ENCODE results near the gene OSBPL6. TPM values are rescaled to one million over a fixed set of nuclear protein-coding genes. Genes with fewer than 3 reads are reported as not detected.

Gene OSBPL6
- total RNA-seq, 1 donor from 2014 or later = 14.0 TPM

DNA sequence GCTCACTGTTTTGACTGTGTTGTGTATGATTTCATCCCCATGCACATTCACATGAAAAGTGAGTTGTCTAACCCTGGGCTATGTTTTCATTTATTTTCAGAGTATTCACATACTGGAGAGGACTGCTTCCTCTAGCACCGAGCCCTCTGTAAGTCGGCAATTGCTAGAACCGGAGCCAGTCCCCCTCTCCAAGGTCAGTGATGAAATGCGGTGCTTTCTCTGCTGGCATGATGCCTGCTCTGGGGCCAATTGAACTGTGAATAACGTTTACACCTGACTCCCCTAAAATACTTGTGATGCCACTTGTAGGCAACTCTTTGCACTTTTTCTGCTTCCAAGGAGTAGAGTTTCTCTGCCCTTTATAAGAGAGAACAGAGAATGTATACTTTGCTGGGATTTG, 129.8 kb downstream of the OSBPL6 start:
- H3K27me3 ChIP-seq = no peaks in the 10 kb centered on the region
- Mint-ChIP-seq H3K27me3 (ENCODE audit: insufficient read depth, low read depth) (peaks cover 4% of the 10 kb centered on the region), H3K4me3 (no peak overlapping the region), H3K36me3 (no peaks in the 10 kb centered on the region), H3K9me3 (no peaks in the 10 kb centered on the region), H3K4me1 (no peaks in the 10 kb centered on the region), H3K27ac (no peak overlapping the region)
- H3K4me1 ChIP-seq = no peaks in the 10 kb centered on the region
- no peak overlapping the region for H3K4me2 ChIP-seq
- no peaks in the 10 kb centered on the region for H4K20me1 ChIP-seq (ENCODE audit: low read depth)
- H3K27ac ChIP-seq = no peak overlapping the region
- TF ChIP-seq EZH2 (IDR thresholded peaks at IDR 0.05) (no peak), EZH2phosphoT487 (IDR thresholded peaks at IDR 0.05) (no peak)
- TF ChIP-seq, protein P1, sequence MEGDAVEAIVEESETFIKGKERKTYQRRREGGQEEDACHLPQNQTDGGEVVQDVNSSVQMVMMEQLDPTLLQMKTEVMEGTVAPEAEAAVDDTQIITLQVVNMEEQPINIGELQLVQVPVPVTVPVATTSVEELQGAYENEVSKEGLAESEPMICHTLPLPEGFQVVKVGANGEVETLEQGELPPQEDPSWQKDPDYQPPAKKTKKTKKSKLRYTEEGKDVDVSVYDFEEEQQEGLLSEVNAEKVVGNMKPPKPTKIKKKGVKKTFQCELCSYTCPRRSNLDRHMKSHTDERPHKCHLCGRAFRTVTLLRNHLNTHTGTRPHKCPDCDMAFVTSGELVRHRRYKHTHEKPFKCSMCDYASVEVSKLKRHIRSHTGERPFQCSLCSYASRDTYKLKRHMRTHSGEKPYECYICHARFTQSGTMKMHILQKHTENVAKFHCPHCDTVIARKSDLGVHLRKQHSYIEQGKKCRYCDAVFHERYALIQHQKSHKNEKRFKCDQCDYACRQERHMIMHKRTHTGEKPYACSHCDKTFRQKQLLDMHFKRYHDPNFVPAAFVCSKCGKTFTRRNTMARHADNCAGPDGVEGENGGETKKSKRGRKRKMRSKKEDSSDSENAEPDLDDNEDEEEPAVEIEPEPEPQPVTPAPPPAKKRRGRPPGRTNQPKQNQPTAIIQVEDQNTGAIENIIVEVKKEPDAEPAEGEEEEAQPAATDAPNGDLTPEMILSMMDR (IDR thresholded peaks at IDR 0.05) = no peak
- no peak overlapping the region for H3K4me3 ChIP-seq
- no peaks in the 10 kb centered on the region for H3K36me3 ChIP-seq
- no peak for DNase-seq (ENCODE audit: low spot score)
- no peaks in the 10 kb centered on the region for H3K9me3 ChIP-seq (ENCODE audit: low read depth)
- no peak overlapping the region for H3K9ac ChIP-seq
- no peaks in the 10 kb centered on the region for H3F3A ChIP-seq (ENCODE audit: low read depth)
- H2AFZ ChIP-seq (replicated peaks) = no peak overlapping the region
- no peaks in the 10 kb centered on the region for H3K79me2 ChIP-seq (ENCODE audit: low read depth)

DNA sequence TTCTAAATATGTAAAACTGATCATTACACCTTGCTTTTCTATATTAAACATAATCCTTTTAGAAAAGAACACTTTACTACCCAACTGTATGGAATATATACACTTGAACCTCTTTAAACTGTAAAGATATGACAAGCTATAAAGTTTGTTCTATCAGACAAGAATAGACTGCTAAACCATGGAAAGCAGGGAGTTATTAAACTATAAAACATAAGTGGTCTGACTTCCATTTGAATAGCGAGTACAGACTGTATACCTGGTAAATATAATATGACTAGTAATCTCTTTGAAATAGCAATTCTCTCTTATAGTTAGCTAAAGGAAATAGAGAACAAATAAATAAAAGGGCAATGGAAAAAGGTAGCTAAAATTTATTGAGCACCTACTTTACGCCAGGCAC, 131.0 kb downstream of the OSBPL6 start:
- DNase-seq (ENCODE audit: low spot score) = no peak
- Mint-ChIP-seq H3K27ac (no peak overlapping the region), H3K9me3 (no peaks in the 10 kb centered on the region), H3K4me3 (no peak overlapping the region), H3K36me3 (no peaks in the 10 kb centered on the region), H3K27me3 (ENCODE audit: insufficient read depth, low read depth) (peaks cover 4% of the 10 kb centered on the region), H3K4me1 (no peaks in the 10 kb centered on the region)
- H3F3A ChIP-seq (ENCODE audit: low read depth) = no peaks in the 10 kb centered on the region
- H3K4me2 ChIP-seq = no peak overlapping the region
- H3K79me2 ChIP-seq (ENCODE audit: low read depth) = no peaks in the 10 kb centered on the region
- H3K9ac ChIP-seq = no peak overlapping the region
- no peaks in the 10 kb centered on the region for H3K4me1 ChIP-seq
- no peaks in the 10 kb centered on the region for H3K36me3 ChIP-seq
- no peak overlapping the region for H3K4me3 ChIP-seq
- no peaks in the 10 kb centered on the region for H3K27me3 ChIP-seq
- no peaks in the 10 kb centered on the region for H4K20me1 ChIP-seq (ENCODE audit: low read depth)
- TF ChIP-seq EZH2 (IDR thresholded peaks at IDR 0.05) (no peak), EZH2phosphoT487 (IDR thresholded peaks at IDR 0.05) (no peak)
- TF ChIP-seq, protein P1 (IDR thresholded peaks at IDR 0.05) = no peak
- H2AFZ ChIP-seq (replicated peaks) = no peak overlapping the region
- H3K27ac ChIP-seq = no peak overlapping the region
- H3K9me3 ChIP-seq (ENCODE audit: low read depth) = no peaks in the 10 kb centered on the region

DNA sequence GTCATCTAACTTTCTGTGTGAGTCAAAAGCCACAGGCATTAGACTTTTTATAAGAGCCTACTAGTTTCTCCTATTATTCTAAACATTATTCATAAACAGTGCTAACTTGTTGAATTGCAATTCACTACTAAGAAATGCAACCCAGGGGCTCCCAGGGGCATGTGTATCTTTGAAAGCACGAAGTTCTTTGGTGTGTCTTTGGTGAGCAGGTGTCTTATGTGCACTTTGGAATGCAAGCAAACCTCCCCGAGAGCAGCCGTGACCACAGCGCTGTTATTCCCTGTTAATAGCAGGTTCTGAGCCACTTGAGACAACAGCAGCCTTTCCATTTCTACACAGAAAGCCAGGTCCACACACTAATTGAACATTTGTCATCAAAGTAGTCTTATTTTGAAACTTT, 133.2 kb downstream of the OSBPL6 start:
- peaks cover 2% of the 10 kb centered on the region for H3K27me3 Mint-ChIP-seq (ENCODE audit: insufficient read depth, low read depth)
- H3K79me2 ChIP-seq (ENCODE audit: low read depth) = no peaks in the 10 kb centered on the region
- no peaks in the 10 kb centered on the region for H3K9me3 ChIP-seq (ENCODE audit: low read depth)
- H3K9ac ChIP-seq = no peak overlapping the region
- no peaks in the 10 kb centered on the region for H3K36me3 ChIP-seq
- H3K4me3 ChIP-seq = no peak overlapping the region
- no peaks in the 10 kb centered on the region for H3K4me1 Mint-ChIP-seq
- H3K27ac ChIP-seq = no peak overlapping the region
- TF ChIP-seq EZH2 (IDR thresholded peaks at IDR 0.05) = no peak
- TF ChIP-seq, protein P1 (IDR thresholded peaks at IDR 0.05) = no peak
- TF ChIP-seq EZH2phosphoT487 (IDR thresholded peaks at IDR 0.05) = no peak
- H3K4me1 ChIP-seq = no peaks in the 10 kb centered on the region
- H2AFZ ChIP-seq (replicated peaks) = no peak overlapping the region
- H3K36me3 Mint-ChIP-seq = no peaks in the 10 kb centered on the region
- no peak overlapping the region for H3K4me2 ChIP-seq
- H4K20me1 ChIP-seq (ENCODE audit: low read depth) = no peaks in the 10 kb centered on the region
- no peaks in the 10 kb centered on the region for H3K27me3 ChIP-seq
- no peaks in the 10 kb centered on the region for H3K9me3 Mint-ChIP-seq
- no peaks in the 10 kb centered on the region for H3F3A ChIP-seq (ENCODE audit: low read depth)
- H3K4me3 Mint-ChIP-seq = no peak overlapping the region
- no peak for DNase-seq (ENCODE audit: low spot score)
- H3K27ac Mint-ChIP-seq = no peak overlapping the region

Measured in neural progenitor cell (in vitro differentiated cells).